Psoas muscle (tissue), 8 donors: Measurements from ENCODE around the gene CLEC19A. TPM values are rescaled to one million over a fixed set of nuclear protein-coding genes. Genes with fewer than 3 reads are reported as not detected.

Experiments used
- ATAC-seq, 4 donors: fragments of 200-7000 bp; cut with Tn5 transposase; one replicate each; pipeline ENCODE4 v1.9.1; 2020; ENCODE audit warnings: moderate library complexity in 3 of 4, mild to moderate bottlenecking in 2 of 4
- DNase-seq, 2 donors: peaks; one replicate each; pipeline ENCODE4 v3.0.0-alpha.2; 2020
- H3K27ac ChIP-seq: fragments of 200-600 bp; one replicate; pipeline ENCODE4 v1.8.0; 2022
- H3K27me3 ChIP-seq, 3 donors: fragments of 200-600 bp in 1 of 3; one replicate each; pipeline versions ENCODE4 v1.6.1 to v1.8.0; 2013 to 2022; ENCODE audit warnings: low read length in 2 of 3, mild to moderate bottlenecking in 2 of 3, moderate library complexity in 1 of 3; ENCODE audit not compliant: insufficient read depth in 3 of 3
- H3K36me3 ChIP-seq, 2 donors: fragments of 200-600 bp in 1 of 2; one replicate each; pipeline versions ENCODE4 v1.6.1 to v1.8.0; 2013 to 2022; ENCODE audit warnings: low read depth in 1 of 2, mild to moderate bottlenecking in 1 of 2, moderate library complexity in 1 of 2; ENCODE audit not compliant: insufficient read depth in 1 of 2
- H3K4me1 ChIP-seq: fragments of 200-600 bp; one replicate; pipeline ENCODE4 v1.8.0; 2022
- H3K4me3 ChIP-seq: fragments of 200-600 bp; one replicate; pipeline ENCODE4 v1.8.0; 2022; ENCODE audit warnings: mild to moderate bottlenecking
- H3K9me3 ChIP-seq: fragments of 200-600 bp; one replicate; pipeline ENCODE4 v1.8.0; 2022
- CTCF ChIP-seq: fragments of 200-600 bp; IDR thresholded peaks from one replicate; pipeline ENCODE4 v1.8.0; 2022; ENCODE audit warnings: antibody characterized with exemption
- WGBS, 3 donors: extraction: QIAGEN DNeasy Blood & Tissue Kit; methylation state at CpG; one replicate each; pipeline versions ENCODE4 v1.1.6 to v1.1.7; 2013; 5-methylcytosine and 5-hydroxymethylcytosine counted together
- intact Hi-C, 2 donors: fragments of 100-400 bp; cut with DNase I; formaldehyde crosslinking; loops; one replicate each; pipeline versions ENCODE4 v1.11.0 to v1.14.2; 2022
- polyA plus RNA-seq, 3 donors: library from polyadenylated mRNA; stranded (reverse); fragments of 200-250 nt; gene quantifications; one replicate each; pipeline ENCODE4 v1.2.3, GENCODE V29; 2013
- total RNA-seq, 4 donors: library from RNA; stranded (reverse); fragmentation: NEBNext Ultra II Directional in 2 of 4; extraction: Animal tissue kit (Norgen Biotek cat#: 25700) in 2 of 4; gene quantifications; one replicate each; pipeline versions ENCODE4 v1.2.1 to v1.2.4, GENCODE V29; 2021 to 2023
- donor health status: healthy with polysubstance abuse.
- donor health status: DM: no; HTN: no; CAD: no; lungs with moderate emphysema.
- donor health status: Bipolar disorder and iron deficiency.
- donor health status: healthy.
- donor health status: DM: yes; HTN: yes; CAD: no.
- donor health status: DM: no; HTN: no; CAD: no.
- donor health status: DM: no; HTN: no; CAD: no.
- donor health status: DM: yes; HTN: yes; CAD: no.

Gene CLEC19A
- total and polyA plus RNA-seq, 7 donors, result not detected

GRCh38 chr16:19344224-19344801 is 58.8 kb downstream of the CLEC19A start:
- H3K27me3 ChIP-seq, result peaks cover 0 to 9% (median 2%) of the 10 kb centered on the region in 3 donors
- TF ChIP-seq CTCF, result no peak
- 47 to 68% (median 51%) methylated on average over 9 of the region's 9 CpGs for WGBS, 3 donors

GRCh38 chr16:19344980-19345379 is 59.4 kb downstream of the CLEC19A start:
- no peaks in the 10 kb centered on the region for H3K9me3 ChIP-seq
- peaks cover 0 to 9% (median 2%) of the 10 kb centered on the region in 3 donors for H3K27me3 ChIP-seq
- ATAC-seq (no peak), DNase-seq (no peak)
- WGBS, 3 donors, result 74 to 78% (median 77%) methylated on average over 4 of the region's 4 CpGs
- intact Hi-C loops, result no loop called here
- H3K4me1 ChIP-seq, result no peaks in the 10 kb centered on the region
- no peaks in the 10 kb centered on the region for H3K36me3 ChIP-seq
- no peak overlapping the region for H3K4me3 ChIP-seq
- no peak for TF ChIP-seq CTCF
- no peak overlapping the region for H3K27ac ChIP-seq

More at GRCh38 chr16:19344224-19344801, 58.8 kb downstream of the CLEC19A start:
- Histone ChIP-seq H3K4me1 (no peaks in the 10 kb centered on the region), H3K9me3 (no peaks in the 10 kb centered on the region), H3K4me3 (no peak overlapping the region), H3K27ac (no peak overlapping the region), H3K36me3 (no peaks in the 10 kb centered on the region)
- ATAC-seq, result no peak
- intact Hi-C loops, result no loop called here
- DNase-seq, result no peak

- Histone ChIP-seq H3K27ac (no peak overlapping the region), H3K9me3 (no peaks in the 10 kb centered on the region), H3K4me3 (no peak overlapping the region), H3K4me1 (no peaks in the 10 kb centered on the region), H3K36me3 (no peaks in the 10 kb centered on the region), H3K27me3 (peaks cover 0 to 9% (median 0%) of the 10 kb centered on the region in 3 donors)
- intact Hi-C loops, result no loop called here
- TF ChIP-seq CTCF, result no peak
- DNase-seq (no peak), ATAC-seq (no peak)
- 30 to 53% (median 33%) methylated on average over 3 of the region's 3 CpGs for WGBS, 3 donors
Measured at GRCh38 chr16:19346335-19346922, 60.9 kb downstream of the CLEC19A start.

GRCh38 chr16:19348125-19348524 is 62.6 kb downstream of the CLEC19A start:
- peaks cover 0 to 9% (median 0%) of the 10 kb centered on the region in 3 donors for H3K27me3 ChIP-seq
- intact Hi-C loops, result no loop called here
- no peaks in the 10 kb centered on the region for H3K36me3 ChIP-seq
- no peaks in the 10 kb centered on the region for H3K9me3 ChIP-seq
- DNase-seq (no peak), ATAC-seq (no peak)
- 76 to 83% (median 82%) methylated on average over 6 of the region's 6 CpGs for WGBS, 3 donors
- no peak for TF ChIP-seq CTCF
- H3K4me1 ChIP-seq, result no peaks in the 10 kb centered on the region
- H3K27ac ChIP-seq, result no peak overlapping the region
- H3K4me3 ChIP-seq, result no peak overlapping the region
